ENCODE data around the gene CPLANE1. TPM values are rescaled to one million over a fixed set of nuclear protein-coding genes. Genes with fewer than 3 reads are reported as not detected.
"Not testable (repeated sequence)": the region's sequence is repeated elsewhere in the genome, so short reads cannot be mapped to it uniquely, and the experiment has no call there.

Gene CPLANE1
- total RNA-seq, 2 experiments from 2014 or later = 7.2 to 10.5 TPM

DNA sequence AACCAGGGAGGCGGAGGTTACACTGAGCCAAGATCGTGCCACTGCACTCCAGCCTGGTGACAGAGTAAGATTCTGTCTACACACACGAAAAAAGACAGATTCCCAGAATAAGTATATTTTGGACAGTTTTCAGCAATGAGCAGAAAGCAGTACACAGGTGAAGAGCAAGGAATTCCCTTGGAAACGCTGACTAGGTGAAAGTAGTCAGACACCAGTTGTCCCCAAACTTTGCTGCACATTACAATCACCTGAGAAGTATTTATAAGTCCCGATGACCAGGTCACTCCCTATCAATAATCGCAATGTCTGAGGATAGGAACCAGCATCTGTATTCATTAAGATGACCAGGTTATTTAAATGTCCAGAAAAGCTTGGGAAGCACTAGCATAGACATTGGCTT, 78.3 kb downstream of the CPLANE1 start:
- ATAC-seq (no peak), DNase-seq (no peak)
- ChIA-PET CTCF (no interaction called here), POLR2A (interaction anchor here (0.6 kb wide), 1 partner anchor 58 kb away, joined by 3 read pairs; no protein-coding TSS in a partner anchor)
- Mint-ChIP-seq H3K4me3 (no peak overlapping the region), H3K4me1 (ENCODE audit: low read depth) (peaks cover 2% of the 10 kb centered on the region), H3K9me3 (ENCODE audit: insufficient read depth) (no peaks in the 10 kb centered on the region), H3K27me3 (ENCODE audit: low read depth) (no peaks in the 10 kb centered on the region), H3K36me3 (ENCODE audit: low read depth) (peaks cover 25% of the 10 kb centered on the region), H3K27ac (no peak overlapping the region)

GRCh38 chr5:37166197-37166596, 83.0 kb downstream of the CPLANE1 start:
- ATAC-seq (no peak), DNase-seq (no peak)
- ChIA-PET CTCF (no interaction called here), POLR2A (no interaction called here)
- Mint-ChIP-seq H3K4me1 (ENCODE audit: low read depth) (peaks cover 2% of the 10 kb centered on the region), H3K27me3 (ENCODE audit: low read depth) (no peaks in the 10 kb centered on the region), H3K9me3 (ENCODE audit: insufficient read depth) (no peaks in the 10 kb centered on the region), H3K4me3 (no peak overlapping the region), H3K27ac (no peak overlapping the region), H3K36me3 (ENCODE audit: low read depth) (peaks cover 21% of the 10 kb centered on the region)

GRCh38 chr5:37165761-37166160, 83.4 kb downstream of the CPLANE1 start:
- Mint-ChIP-seq H3K27ac (no peak overlapping the region), H3K27me3 (ENCODE audit: low read depth) (no peaks in the 10 kb centered on the region), H3K4me3 (no peak overlapping the region), H3K36me3 (ENCODE audit: low read depth) (peaks cover 21% of the 10 kb centered on the region), H3K4me1 (ENCODE audit: low read depth) (peaks cover 2% of the 10 kb centered on the region), H3K9me3 (ENCODE audit: insufficient read depth) (no peaks in the 10 kb centered on the region)
- DNase-seq (no peak), ATAC-seq (no peak)
- CTCF ChIA-PET = no interaction called here
- POLR2A ChIA-PET = interaction anchor here (0.5 to 0.6 kb wide), 2 partner anchors 103 to 206 kb away, joined by 3 read pairs; no protein-coding TSS in a partner anchor

DNA sequence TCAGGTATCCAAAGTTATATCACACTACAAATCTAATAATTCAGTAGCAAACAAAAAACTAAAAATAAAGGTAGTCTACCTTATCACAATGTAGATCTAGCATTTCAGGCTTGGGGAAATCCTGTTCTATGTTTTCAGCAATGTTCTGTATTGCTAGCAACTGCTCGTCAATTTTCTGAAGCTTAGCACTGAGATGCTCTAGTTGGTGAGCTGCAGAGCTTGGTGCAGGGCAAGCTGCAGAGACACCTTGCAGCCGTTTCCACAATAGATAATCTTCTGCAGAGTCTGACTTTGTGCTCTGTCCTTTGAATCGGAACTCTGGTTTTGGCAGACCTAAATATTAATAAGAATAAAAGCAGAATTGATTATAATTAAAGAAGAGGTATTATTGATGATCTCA, 95.5 kb downstream of the CPLANE1 start:
- ChIA-PET CTCF (no interaction called here), POLR2A (no interaction called here)
- H3K9me3 Mint-ChIP-seq (ENCODE audit: insufficient read depth) = no peaks in the 10 kb centered on the region
- peaks cover 16% of the 10 kb centered on the region for H3K36me3 Mint-ChIP-seq (ENCODE audit: low read depth)
- H3K4me3 Mint-ChIP-seq = no peak overlapping the region
- peaks cover 6% of the 10 kb centered on the region for H3K4me1 Mint-ChIP-seq (ENCODE audit: low read depth)
- ATAC-seq (no peak), DNase-seq (no peak)
- H3K27me3 Mint-ChIP-seq (ENCODE audit: low read depth) = no peaks in the 10 kb centered on the region
- H3K27ac Mint-ChIP-seq = no peak overlapping the region

DNA sequence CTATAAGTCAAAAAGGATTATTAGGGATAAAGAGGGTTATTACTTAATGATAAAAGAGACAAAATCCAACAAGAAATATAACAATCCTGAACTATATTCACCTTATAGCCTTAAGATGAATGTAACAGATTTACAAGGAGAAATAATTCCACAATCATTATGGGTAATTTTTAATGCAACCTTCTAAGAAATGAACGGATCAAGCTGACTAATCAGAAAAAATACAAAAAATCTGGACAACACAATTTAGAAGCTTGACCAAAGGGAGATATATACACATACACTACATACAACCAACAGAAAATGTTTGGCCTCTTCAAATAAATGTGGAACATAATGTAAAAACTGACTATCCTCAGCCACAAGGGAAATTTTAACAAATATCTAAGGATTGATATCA, 102.3 kb downstream of the CPLANE1 start:
- H3K4me3 Mint-ChIP-seq = no peak overlapping the region
- ATAC-seq (no peak), DNase-seq (no peak)
- H3K27me3 Mint-ChIP-seq (ENCODE audit: low read depth) = no peaks in the 10 kb centered on the region
- ChIA-PET POLR2A (no interaction called here), CTCF (no interaction called here)
- H3K27ac Mint-ChIP-seq = no peak overlapping the region
- no peaks in the 10 kb centered on the region for H3K4me1 Mint-ChIP-seq (ENCODE audit: low read depth)
- H3K9me3 Mint-ChIP-seq (ENCODE audit: insufficient read depth) = peaks cover 8% of the 10 kb centered on the region
- H3K36me3 Mint-ChIP-seq (ENCODE audit: low read depth) = peaks cover 34% of the 10 kb centered on the region

GRCh38 chr5:37136694-37137093, 112.5 kb downstream of the CPLANE1 start:
- Mint-ChIP-seq H3K4me3 (no peak overlapping the region), H3K27ac (no peak overlapping the region), H3K36me3 (ENCODE audit: low read depth) (peaks cover 49% of the 10 kb centered on the region), H3K27me3 (ENCODE audit: low read depth) (no peaks in the 10 kb centered on the region), H3K4me1 (ENCODE audit: low read depth) (no peaks in the 10 kb centered on the region), H3K9me3 (ENCODE audit: insufficient read depth) (peaks cover 26% of the 10 kb centered on the region)
- POLR2A ChIA-PET = interaction anchor here (0.7 kb wide), 1 partner anchor 261 kb away, joined by 3 read pairs; no protein-coding TSS in a partner anchor
- CTCF ChIA-PET = no interaction called here
- ATAC-seq (no peak), DNase-seq (no peak)

DNA sequence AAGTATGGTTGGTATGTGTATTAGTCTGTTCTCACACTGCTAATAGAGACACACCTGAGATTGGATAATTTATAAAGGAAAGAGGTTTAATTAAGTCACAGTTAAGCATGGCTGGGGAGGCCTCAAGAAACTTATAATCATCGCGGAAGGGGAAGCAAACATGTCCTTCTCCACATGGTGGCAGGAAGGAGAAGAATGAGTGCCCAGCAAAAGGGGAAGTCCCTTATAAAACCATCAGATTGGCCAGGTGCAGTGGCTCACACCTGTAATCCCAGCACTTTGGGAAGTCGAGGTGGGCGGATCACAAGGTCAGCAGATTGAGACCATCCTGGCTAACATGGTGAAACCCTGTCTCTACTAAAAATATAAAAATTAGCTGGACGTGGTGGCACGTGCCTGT, 113.9 kb downstream of the CPLANE1 start:
- H3K27me3 Mint-ChIP-seq (ENCODE audit: low read depth); DNase-seq; POLR2A ChIA-PET; H3K27ac Mint-ChIP-seq; CTCF ChIA-PET; ATAC-seq; H3K4me3 Mint-ChIP-seq; H3K4me1 Mint-ChIP-seq (ENCODE audit: low read depth): not testable (repeated sequence)
- H3K9me3 Mint-ChIP-seq (ENCODE audit: insufficient read depth) = peaks cover 26% of the 10 kb centered on the region
- peaks cover 45% of the 10 kb centered on the region for H3K36me3 Mint-ChIP-seq (ENCODE audit: low read depth)

- ChIA-PET POLR2A (no interaction called here), CTCF (no interaction called here)
- Mint-ChIP-seq H3K27me3 (ENCODE audit: low read depth) (no peaks in the 10 kb centered on the region), H3K4me3 (no peak overlapping the region), H3K36me3 (ENCODE audit: low read depth) (peaks cover 50% of the 10 kb centered on the region), H3K4me1 (ENCODE audit: low read depth) (no peaks in the 10 kb centered on the region), H3K9me3 (ENCODE audit: insufficient read depth) (peaks cover 26% of the 10 kb centered on the region), H3K27ac (no peak overlapping the region)
- ATAC-seq (no peak), DNase-seq (no peak)
These were observed 115.2 kb downstream of the CPLANE1 start for GRCh38 chr5:37133939-37134338.

DNA sequence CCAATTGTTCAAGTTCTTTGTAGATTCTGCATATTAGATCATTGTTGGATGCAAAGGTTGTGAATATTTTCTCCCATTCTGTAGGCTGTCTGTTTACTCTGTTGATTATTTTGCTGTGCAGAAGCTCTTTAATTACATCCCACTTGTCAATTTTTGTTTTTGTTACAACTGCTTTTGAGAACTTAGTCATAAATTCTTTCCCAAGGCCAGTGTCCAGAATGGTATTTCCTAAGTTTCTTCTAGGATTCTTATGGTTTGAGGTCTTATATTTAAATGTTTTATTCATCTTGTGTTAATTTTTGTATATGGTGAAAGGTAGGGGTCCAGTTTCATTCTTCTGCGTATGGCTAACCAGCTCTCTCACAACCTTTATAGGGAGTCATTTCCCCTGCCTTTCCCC, 116.5 kb downstream of the CPLANE1 start:
- no peak overlapping the region for H3K27ac Mint-ChIP-seq
- peaks cover 18% of the 10 kb centered on the region for H3K9me3 Mint-ChIP-seq (ENCODE audit: insufficient read depth)
- peaks cover 47% of the 10 kb centered on the region for H3K36me3 Mint-ChIP-seq (ENCODE audit: low read depth)
- no peaks in the 10 kb centered on the region for H3K27me3 Mint-ChIP-seq (ENCODE audit: low read depth)
- ChIA-PET CTCF (no interaction called here), POLR2A (no interaction called here)
- DNase-seq (no peak), ATAC-seq (no peak)
- H3K4me1 Mint-ChIP-seq (ENCODE audit: low read depth) = no peaks in the 10 kb centered on the region
- H3K4me3 Mint-ChIP-seq = no peak overlapping the region

GRCh38 chr5:37121465-37121864, 127.7 kb downstream of the CPLANE1 start:
- Mint-ChIP-seq H3K4me1 (ENCODE audit: low read depth) (peaks cover 19% of the 10 kb centered on the region), H3K36me3 (ENCODE audit: low read depth) (peaks cover 15% of the 10 kb centered on the region), H3K27me3 (ENCODE audit: low read depth) (no peaks in the 10 kb centered on the region), H3K4me3 (no peak overlapping the region), H3K9me3 (ENCODE audit: insufficient read depth) (no peaks in the 10 kb centered on the region), H3K27ac (no peak overlapping the region)
- ChIA-PET CTCF (interaction anchor here (1.3 to 2.0 kb wide), 3 partner anchors 9 to 78 kb away, joined by 3 to 10 read pairs (median 6); no protein-coding TSS in a partner anchor), POLR2A (interaction anchor here (0.6 to 1.0 kb wide), 2 partner anchors 8 to 17 kb away, joined by 3 read pairs; no protein-coding TSS in a partner anchor)
- DNase-seq (no peak), ATAC-seq (no peak)

DNA sequence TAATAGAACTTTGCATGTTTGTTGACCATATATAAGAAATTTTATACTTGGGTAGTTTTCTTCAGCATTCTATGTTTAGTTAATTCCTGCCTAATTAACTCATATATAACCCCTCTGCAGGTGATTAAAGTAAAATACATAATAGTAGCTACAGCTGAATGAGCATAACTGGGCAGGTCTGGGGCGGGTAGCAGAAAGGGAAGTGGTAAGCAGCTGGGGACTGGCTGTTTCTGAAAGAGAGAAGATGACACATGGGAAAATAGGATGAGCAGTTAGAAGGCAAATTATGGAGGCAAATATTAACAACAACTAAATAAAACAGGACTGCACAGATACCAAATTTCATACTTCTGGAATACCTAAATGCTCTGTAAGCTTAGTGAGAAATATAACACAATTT, 128.1 kb downstream of the CPLANE1 start:
- Mint-ChIP-seq H3K27me3 (ENCODE audit: low read depth) (no peaks in the 10 kb centered on the region), H3K4me3 (no peak overlapping the region), H3K36me3 (ENCODE audit: low read depth) (peaks cover 16% of the 10 kb centered on the region), H3K9me3 (ENCODE audit: insufficient read depth) (no peaks in the 10 kb centered on the region), H3K27ac (no peak overlapping the region), H3K4me1 (ENCODE audit: low read depth) (peaks cover 19% of the 10 kb centered on the region)
- POLR2A ChIA-PET = interaction anchor here (1.2 kb wide), 1 partner anchor 10 kb away, joined by 3 read pairs; no protein-coding TSS in a partner anchor
- CTCF ChIA-PET = interaction anchor here (1.3 to 2.0 kb wide), 3 partner anchors 8 to 77 kb away, joined by 3 to 10 read pairs (median 6); no protein-coding TSS in a partner anchor
- DNase-seq = no peak
- ATAC-seq = no peak

GRCh38 chr5:37120270-37120669, 128.9 kb downstream of the CPLANE1 start:
- Mint-ChIP-seq H3K27me3 (ENCODE audit: low read depth) (no peaks in the 10 kb centered on the region), H3K4me3 (no peak overlapping the region), H3K27ac (no peak overlapping the region), H3K4me1 (ENCODE audit: low read depth) (peaks cover 19% of the 10 kb centered on the region), H3K9me3 (ENCODE audit: insufficient read depth) (no peaks in the 10 kb centered on the region), H3K36me3 (ENCODE audit: low read depth) (peaks cover 18% of the 10 kb centered on the region)
- ChIA-PET POLR2A (interaction anchor here (1.2 kb wide), 1 partner anchor 9 kb away, joined by 3 read pairs; no protein-coding TSS in a partner anchor), CTCF (interaction anchor here (0.9 to 2.0 kb wide), 6 partner anchors 9 to 118 kb away, joined by 3 to 10 read pairs (median 4); no protein-coding TSS in a partner anchor)
- ATAC-seq (no peak), DNase-seq (no peak)

- H3K4me1 Mint-ChIP-seq (ENCODE audit: low read depth) = peaks cover 37% of the 10 kb centered on the region
- ChIA-PET POLR2A (no interaction called here), CTCF (interaction anchor here (1.1 kb wide), 1 partner anchor 13 kb away, joined by 4 read pairs; no protein-coding TSS in a partner anchor)
- H3K36me3 Mint-ChIP-seq (ENCODE audit: low read depth) = peaks cover 39% of the 10 kb centered on the region
- H3K27ac Mint-ChIP-seq = no peak overlapping the region
- no peaks in the 10 kb centered on the region for H3K27me3 Mint-ChIP-seq (ENCODE audit: low read depth)
- no peak overlapping the region for H3K4me3 Mint-ChIP-seq
- ATAC-seq (no peak), DNase-seq (no peak)
- H3K9me3 Mint-ChIP-seq (ENCODE audit: insufficient read depth) = peaks cover 4% of the 10 kb centered on the region
These were observed 132.8 kb downstream of the CPLANE1 start for GRCh38 chr5:37116359-37116758.

Measured in activated CD8-positive, alpha-beta T cell treated with anti-CD3 and anti-CD28 coated beads, Interleukin-2, amount 10 ng/mL, durations not matched to agents 7 days and 5 days (primary cell).